Endothelial cell of umbilical vein (primary cell): ENCODE measurements around the gene TNPO1. TPM values are rescaled to one million over a fixed set of nuclear protein-coding genes. Genes with fewer than 3 reads are reported as not detected.

Experiments
- BruUV-seq: library from RNA; stranded (reverse); fragments of 400-500 nt; replicated peaks from 2 replicates; lab custom pipeline; 2021; lab: Mats Ljungman, UMichigan
- CTCF ChIA-PET: fragments of 300-600, 350-600 bp; sonication (Branson Sonifier 250); formaldehyde crosslinking; loops from one replicate; lab custom pipeline; 2021; ENCODE audit warnings: antibody characterized with exemption, inconsistent platforms; lab: Charles Lee
- POLR2A ChIA-PET: fragments of 300-600, 350-600 bp; sonication (Branson Sonifier 250); formaldehyde crosslinking; loops from one replicate; lab custom pipeline; 2021; ENCODE audit warnings: antibody characterized with exemption, inconsistent platforms; lab: Charles Lee
- DNase-seq: peaks from one replicate; pipeline ENCODE4 v3.0.0-alpha.2; 2011; ENCODE audit warnings: low read depth, low spot score
- FAIRE-seq: peaks from 2 replicates; lab custom pipeline; 2011; peaks lifted over from hg19 to GRCh38; lab: Jason Lieb, UNC
- H2AFZ ChIP-seq: 2 replicates; pipeline ENCODE4 v1.6.0; 2012; ENCODE audit warnings: low read depth, low read length, control low read depth, inconsistent platforms
- H3K27ac ChIP-seq: 2 replicates; pipeline ENCODE4 v1.5.1; 2011; ENCODE audit warnings: low read depth, mild to moderate bottlenecking, control low read depth, low read length, moderate library complexity; ENCODE audit not compliant: insufficient read depth
- H3K27me3 ChIP-seq, 2 experiments: 2 replicates each; pipeline versions ENCODE4 v1.6.0 to v1.6.1; 2011; ENCODE audit warnings: low read length in 2 of 2, mixed read lengths in 1 of 2; ENCODE audit not compliant: control insufficient read depth in 2 of 2, insufficient read depth in 2 of 2
- H3K36me3 ChIP-seq, 2 experiments: 2 replicates in 1 of 2; 3 replicates in 1 of 2; pipeline ENCODE4 v1.5.1; 2011; ENCODE audit warnings: low read length in 2 of 2, mild to moderate bottlenecking in 1 of 2, moderate library complexity in 1 of 2; ENCODE audit not compliant: control insufficient read depth in 2 of 2, insufficient read depth in 2 of 2; ENCODE audit errors: extremely low read depth in 1 of 2
- H3K4me1 ChIP-seq: 3 replicates; pipeline ENCODE4 v1.5.1; 2011; ENCODE audit warnings: mild to moderate bottlenecking, low read length; ENCODE audit not compliant: control insufficient read depth, insufficient read depth; ENCODE audit errors: extremely low read depth
- H3K4me2 ChIP-seq: 2 replicates; pipeline ENCODE4 v1.6.1; 2011; ENCODE audit warnings: low read length, control low read depth, mixed read lengths; ENCODE audit not compliant: insufficient read depth
- H3K4me3 ChIP-seq, 3 experiments: fragments of 200-600 bp in 1 of 3; sonication (generic), shearing (Covaris generic) in 1 of 3; replicated peaks in 1 of 3; 2 replicates each; pipeline ENCODE4 v1.5.1; 2011 to 2016; ENCODE audit warnings: control low read depth in 3 of 3, low read length in 3 of 3, mild to moderate bottlenecking in 2 of 3, inconsistent platforms in 1 of 3, low read depth in 1 of 3, moderate library complexity in 1 of 3; ENCODE audit not compliant: insufficient read depth in 1 of 3
- H3K79me2 ChIP-seq: 2 replicates; pipeline ENCODE4 v1.6.0; 2012; ENCODE audit warnings: low read length, inconsistent platforms; ENCODE audit not compliant: control insufficient read depth, insufficient read depth
- H3K9ac ChIP-seq: replicated peaks from 2 replicates; pipeline ENCODE3; 2011; ENCODE audit warnings: low read length, control low read depth; ENCODE audit not compliant: insufficient read depth; ENCODE audit errors: extremely low read depth
- H3K9me1 ChIP-seq: replicated peaks from 3 replicates; pipeline ENCODE4 v1.6.0; 2011; ENCODE audit warnings: mild to moderate bottlenecking, low read length; ENCODE audit not compliant: control insufficient read depth, insufficient read depth; ENCODE audit errors: extremely low read depth
- H3K9me3 ChIP-seq: replicated peaks from 2 replicates; pipeline ENCODE4 v1.5.1; 2012; ENCODE audit warnings: low read length, inconsistent platforms; ENCODE audit not compliant: control insufficient read depth, insufficient read depth
- H4K20me1 ChIP-seq: replicated peaks from 2 replicates; pipeline ENCODE3; 2011; ENCODE audit warnings: mild to moderate bottlenecking, low read length; ENCODE audit not compliant: control insufficient read depth, insufficient read depth; ENCODE audit errors: extremely low read depth
- EZH2 ChIP-seq: IDR thresholded peaks from 2 replicates; pipeline ENCODE4 v1.6.1; 2012; ENCODE audit warnings: borderline replicate concordance, low read depth, mild to moderate bottlenecking, moderate library complexity, low read length, inconsistent platforms; ENCODE audit not compliant: severe bottlenecking
- FOS ChIP-seq: IDR thresholded peaks from 2 replicates; pipeline ENCODE4 v1.6.1; 2011; ENCODE audit warnings: mild to moderate bottlenecking, low read length, moderate library complexity, borderline replicate concordance; ENCODE audit not compliant: insufficient read depth
- GATA2 ChIP-seq: IDR thresholded peaks from 2 replicates; pipeline ENCODE4 v1.7.0; 2011; ENCODE audit warnings: low read depth, mild to moderate bottlenecking, moderate library complexity, mixed read lengths, low read length; ENCODE audit not compliant: insufficient read length, insufficient read depth
- JUN ChIP-seq: IDR thresholded peaks from 2 replicates; pipeline ENCODE4 v1.6.1; 2011; ENCODE audit warnings: borderline replicate concordance, low read depth; ENCODE audit not compliant: insufficient read length, insufficient read depth
- MAX ChIP-seq: IDR thresholded peaks from 2 replicates; pipeline ENCODE4 v1.6.1; 2011; ENCODE audit not compliant: insufficient read depth, insufficient read length
- MYC ChIP-seq: IDR thresholded peaks from one replicate; pipeline ENCODE4 v1.6.1; 2011; ENCODE audit warnings: mild to moderate bottlenecking, low read depth, low read length
- POLR2A ChIP-seq: IDR thresholded peaks from 2 replicates; pipeline ENCODE4 v1.6.1; 2012; ENCODE audit warnings: low read depth, mild to moderate bottlenecking, control low read depth, low read length
- POLR2AphosphoS5 ChIP-seq: IDR thresholded peaks from 2 replicates; pipeline ENCODE4 v1.6.1; 2012; ENCODE audit warnings: low read depth, mild to moderate bottlenecking, control low read depth, low read length, moderate library complexity; ENCODE audit not compliant: insufficient read depth
- dilution Hi-C: fragments of 300-500 bp; cut with MboI; formaldehyde crosslinking; loops from one replicate; pipeline ENCODE4 v1.15.0; 2019; ENCODE audit warnings: low sequenced_read_pairs; ENCODE audit not compliant: extremely low pct_ligation_motif_present
- intact Hi-C: fragments of 100-400 bp; cut with micrococcal nuclease; formaldehyde crosslinking; loops from one replicate; pipeline ENCODE4 v1.10.0; 2022
- polyA plus RNA-seq, 4 experiments: library from polyadenylated mRNA; depleted of rRNA in 3 of 4; stranded (reverse) in 3 of 4; unstranded in 1 of 4; fragments of >200 nt; gene quantifications; 2 replicates each; pipeline versions ENCODE4 v1.2.1 to v1.2.3, GENCODE V29; 2011 to 2012; ENCODE audit warnings: missing spikeins in 1 of 4
- total RNA-seq: library from RNA; stranded (reverse); gene quantifications from 2 replicates; pipeline ENCODE4 v1.2.3, GENCODE V29; 2021
- TF ChIP-seq, protein P1 (sequence below), 2 donors: IDR thresholded peaks; 1 replicate in 1 of 2; 2 replicates in 1 of 2; pipeline ENCODE4 v1.5.1; 2011; ENCODE audit warnings: low read length in 2 of 2, mild to moderate bottlenecking in 2 of 2, moderate library complexity in 2 of 2, control low read depth in 1 of 2, inconsistent platforms in 1 of 2, low read depth in 1 of 2; ENCODE audit not compliant: insufficient read depth in 1 of 2; ENCODE audit errors: extremely low read depth in 1 of 2

TNPO1 gene
- total and polyA plus RNA-seq, 2 donors (not counting 3 experiments of a cell fraction or from before 2014, with no cell fraction given), result 65.6 to 298 TPM

DNA sequence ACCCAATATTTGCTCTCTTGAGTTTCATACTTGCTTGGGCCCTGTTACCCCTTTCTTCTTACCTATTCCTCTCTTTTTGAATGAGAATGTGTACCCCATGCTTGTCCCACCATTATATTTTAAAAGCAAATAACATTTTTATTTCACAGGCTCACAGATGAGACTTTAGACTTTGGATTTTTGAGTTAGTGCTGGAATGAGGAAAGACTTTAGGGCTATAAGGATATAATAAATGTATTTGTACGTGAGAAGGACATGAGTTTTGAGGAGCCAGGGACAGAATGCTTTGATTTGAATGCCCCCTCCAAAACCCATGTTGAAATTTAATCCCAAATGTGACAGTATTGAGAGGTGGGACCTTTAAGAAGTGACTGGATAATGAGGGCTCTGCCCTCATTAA lies 33.1 kb upstream of the TNPO1 start:
- ChIA-PET POLR2A (no interaction called here), CTCF (interaction anchor here (1.4 kb wide), 1 partner anchor 15 kb away, joined by 3 read pairs; no protein-coding TSS in a partner anchor)
- intact Hi-C loops (no loop called here), dilution Hi-C loops (no loop called here)
- Histone ChIP-seq H2AFZ (no peak overlapping the region), H3K4me3 (no peak overlapping the region), H4K20me1 (no peaks in the 10 kb centered on the region), H3K79me2 (no peaks in the 10 kb centered on the region), H3K4me1 (no peaks in the 10 kb centered on the region), H3K4me2 (no peak overlapping the region), H3K9me3 (no peaks in the 10 kb centered on the region), H3K27me3 (no peaks in the 10 kb centered on the region), H3K36me3 (no peaks in the 10 kb centered on the region), H3K27ac (no peak overlapping the region), H3K9me1 (no peaks in the 10 kb centered on the region), H3K9ac (no peak overlapping the region)
- BruUV-seq, result no TSS peak
- TF ChIP-seq MAX (no peak), EZH2 (no peak), POLR2A (no peak), GATA2 (no peak), FOS (no peak), MYC (no peak), POLR2AphosphoS5 (no peak), JUN (no peak)
- TF ChIP-seq, protein P1, sequence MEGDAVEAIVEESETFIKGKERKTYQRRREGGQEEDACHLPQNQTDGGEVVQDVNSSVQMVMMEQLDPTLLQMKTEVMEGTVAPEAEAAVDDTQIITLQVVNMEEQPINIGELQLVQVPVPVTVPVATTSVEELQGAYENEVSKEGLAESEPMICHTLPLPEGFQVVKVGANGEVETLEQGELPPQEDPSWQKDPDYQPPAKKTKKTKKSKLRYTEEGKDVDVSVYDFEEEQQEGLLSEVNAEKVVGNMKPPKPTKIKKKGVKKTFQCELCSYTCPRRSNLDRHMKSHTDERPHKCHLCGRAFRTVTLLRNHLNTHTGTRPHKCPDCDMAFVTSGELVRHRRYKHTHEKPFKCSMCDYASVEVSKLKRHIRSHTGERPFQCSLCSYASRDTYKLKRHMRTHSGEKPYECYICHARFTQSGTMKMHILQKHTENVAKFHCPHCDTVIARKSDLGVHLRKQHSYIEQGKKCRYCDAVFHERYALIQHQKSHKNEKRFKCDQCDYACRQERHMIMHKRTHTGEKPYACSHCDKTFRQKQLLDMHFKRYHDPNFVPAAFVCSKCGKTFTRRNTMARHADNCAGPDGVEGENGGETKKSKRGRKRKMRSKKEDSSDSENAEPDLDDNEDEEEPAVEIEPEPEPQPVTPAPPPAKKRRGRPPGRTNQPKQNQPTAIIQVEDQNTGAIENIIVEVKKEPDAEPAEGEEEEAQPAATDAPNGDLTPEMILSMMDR (IDR thresholded peaks at IDR 0.05; ENCODE audit: extremely low read depth in 1 of 2, insufficient read depth in 1 of 2, low read depth in 1 of 2, low read length in 2 of 2), result no peak
- no peak for FAIRE-seq
- DNase-seq, result no peak
